ENCODE data around the gene TRIM31.

The TRIM31 gene

GRCh38 chr6:30071081-30071818 is 41.6 kb downstream of the TRIM31 start:
- H3K27ac ChIP-seq = no peak overlapping the region
- TF ChIP-seq CTCF (conservative IDR thresholded peaks at IDR 0.05) (no peak), ZFX (IDR thresholded peaks at IDR 0.05) (no peak)

- peak overlapping the region; percentile 71 for H3K27ac ChIP-seq
- TF ChIP-seq CTCF (conservative IDR thresholded peaks at IDR 0.05) (no peak), ZFX (IDR thresholded peaks at IDR 0.05) (no peak)
Observed at GRCh38 chr6:30067460-30068139, 45.3 kb downstream of the TRIM31 start.

GRCh38 chr6:30066577-30067459 is 46.1 kb downstream of the TRIM31 start, which contains the start of gene PPP1R11:
Gene PPP1R11, plus strand, starts transcription at chr6:30067198. Its CDS starts 213 bp downstream, at chr6:30067411.
- TF ChIP-seq CTCF (conservative IDR thresholded peaks at IDR 0.05) = no peak
- H3K27ac ChIP-seq = peak within 1 kb of the TSS; percentile 71

GRCh38 chr6:30066082-30066481 is 46.8 kb downstream of the TRIM31 start:
- TF ChIP-seq CTCF (conservative IDR thresholded peaks at IDR 0.05) (no peak), ZFX (IDR thresholded peaks at IDR 0.05) (no peak)
- peak overlapping the region; percentile 71 for H3K27ac ChIP-seq

- TF ChIP-seq CTCF (conservative IDR thresholded peaks at IDR 0.05) = no peak
- TF ChIP-seq ZFX (IDR thresholded peaks at IDR 0.05) = no peak
- no peak overlapping the region for H3K27ac ChIP-seq
Observed at GRCh38 chr6:30063315-30063714, 49.6 kb downstream of the TRIM31 start.

- TF ChIP-seq ZFX (IDR thresholded peaks at IDR 0.05) (no peak), CTCF (conservative IDR thresholded peaks at IDR 0.05) (no peak)
- H3K27ac ChIP-seq = peak overlapping the region; percentile 87
Observed at GRCh38 chr6:30062471-30063178, 50.3 kb downstream of the TRIM31 start.

Measured in C4-2B (cell line).